ENCODE measurements around the gene SLBP.

The SLBP gene

DNA sequence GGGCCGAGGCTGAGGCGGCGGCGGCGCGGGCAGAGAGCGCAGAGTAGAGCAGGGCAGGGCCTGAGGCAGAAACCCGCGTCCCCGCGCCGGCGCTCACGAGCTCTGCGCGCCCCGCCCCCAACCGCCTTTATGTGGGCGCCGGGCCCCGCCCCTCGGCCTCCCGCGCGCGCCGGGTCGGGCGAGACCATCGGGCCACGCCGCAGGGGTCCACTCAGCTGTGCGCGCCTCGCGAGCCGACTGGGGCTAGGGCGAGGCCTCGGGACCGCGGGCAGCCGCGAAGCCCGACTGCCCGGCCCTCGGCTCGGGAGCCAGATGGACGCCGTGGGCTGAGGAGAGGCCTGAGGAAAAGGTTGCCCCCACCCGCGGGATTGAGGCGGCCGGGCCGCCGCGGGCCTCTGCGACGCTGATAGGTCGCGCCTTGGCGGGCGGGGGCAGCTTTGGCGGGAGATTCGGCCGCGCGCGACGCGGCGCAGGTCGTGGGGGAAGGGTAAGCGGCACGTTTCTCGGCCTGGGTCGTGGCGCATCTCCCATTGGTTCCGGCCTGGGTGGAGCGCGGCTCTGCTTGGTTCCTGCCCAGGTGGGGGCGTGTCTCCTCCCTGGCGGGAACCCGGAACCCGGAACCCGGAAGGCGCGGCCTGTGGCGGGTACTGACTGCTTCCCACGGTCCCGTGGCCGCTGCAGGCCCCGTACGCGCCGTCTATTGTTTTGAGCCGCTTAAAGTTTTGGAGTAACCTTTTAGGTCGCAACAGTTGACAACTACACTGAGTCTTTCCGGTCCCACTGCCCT lies at the start of gene SLBP:
Gene SLBP, minus strand, starts transcription at position 104 of the 787 bp plus-strand sequence. CDS start 131 bp downstream, outside the sequence.
- peak; percentile 99 for DNase-seq

DNA sequence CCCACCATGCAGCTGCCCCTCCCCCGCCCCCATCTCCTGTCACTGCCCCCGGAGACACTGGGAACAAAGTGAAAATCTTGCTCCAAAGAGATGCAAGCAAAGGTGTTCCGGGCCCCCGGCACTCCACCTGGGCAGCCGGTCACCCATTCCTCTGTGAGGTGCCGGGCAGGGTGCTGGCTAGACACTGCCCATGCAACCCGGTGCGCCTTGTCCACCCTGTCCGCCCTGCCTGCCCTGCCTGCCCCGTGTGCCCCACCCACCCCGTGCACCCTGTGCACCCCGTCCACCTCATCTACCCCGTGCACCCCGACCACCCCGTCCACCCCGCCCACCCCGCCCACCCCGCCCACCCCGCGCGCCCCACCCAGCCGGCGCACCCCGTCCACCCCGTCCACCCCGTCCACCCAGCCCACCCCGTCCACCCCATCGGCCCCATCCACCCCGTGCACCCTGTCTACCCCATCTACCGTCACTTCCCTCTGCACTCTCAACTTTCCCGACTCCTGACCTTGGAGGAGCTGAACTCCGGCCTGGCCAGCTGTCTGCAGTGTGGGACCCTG lies 49.1 kb upstream of the SLBP start:
- DNase-seq, result no peak

DNA sequence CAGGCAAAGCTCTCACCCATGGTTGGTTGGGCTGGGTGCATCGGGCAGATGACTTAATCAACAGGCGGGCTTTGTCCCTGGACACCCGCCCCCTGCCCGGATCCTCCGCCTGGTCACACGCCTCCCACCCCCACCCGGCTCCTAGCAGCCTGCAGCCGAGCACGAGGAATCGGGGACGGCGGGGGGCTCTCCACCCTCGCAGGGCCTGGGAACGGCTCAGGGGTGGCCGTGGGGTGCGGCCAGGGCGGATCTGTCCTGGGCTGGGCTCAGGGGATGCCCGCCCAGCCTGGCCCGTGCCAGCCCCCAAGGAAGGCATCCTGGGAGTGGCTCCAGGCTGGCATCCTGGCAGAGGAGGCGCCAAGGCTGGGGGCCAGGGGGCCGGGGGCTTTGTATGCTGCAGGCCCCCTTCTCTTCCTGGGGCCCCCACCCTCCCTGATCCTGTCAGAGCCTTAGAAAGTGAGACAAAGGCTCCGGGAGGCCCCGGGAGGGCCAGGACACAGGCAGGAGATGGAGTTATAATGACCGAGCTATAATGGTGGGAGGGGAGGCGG lies 48.5 kb upstream of the SLBP start:
- DNase-seq, result no peak

DNA sequence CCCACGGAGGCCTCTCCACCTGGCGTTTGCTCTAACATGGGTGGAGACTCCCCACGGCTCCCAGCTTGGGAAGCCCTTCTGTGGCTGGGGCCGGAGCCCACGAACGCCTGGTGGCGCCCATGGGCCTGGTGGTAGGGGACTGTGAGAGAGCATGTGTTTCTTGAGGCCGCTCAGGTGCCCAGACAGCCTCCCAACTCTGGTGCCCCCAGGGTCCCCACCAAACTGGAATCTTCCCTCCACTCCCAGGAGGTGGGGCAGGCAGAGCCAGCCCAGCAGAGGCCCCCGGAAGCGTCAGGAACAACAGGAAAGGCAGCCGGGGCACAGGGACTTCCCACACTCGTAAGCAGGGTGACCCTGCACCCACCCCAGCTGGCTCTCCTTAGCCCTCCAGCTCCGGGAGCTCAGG lies 47.7 kb upstream of the SLBP start:
- DNase-seq, result no peak

DNA sequence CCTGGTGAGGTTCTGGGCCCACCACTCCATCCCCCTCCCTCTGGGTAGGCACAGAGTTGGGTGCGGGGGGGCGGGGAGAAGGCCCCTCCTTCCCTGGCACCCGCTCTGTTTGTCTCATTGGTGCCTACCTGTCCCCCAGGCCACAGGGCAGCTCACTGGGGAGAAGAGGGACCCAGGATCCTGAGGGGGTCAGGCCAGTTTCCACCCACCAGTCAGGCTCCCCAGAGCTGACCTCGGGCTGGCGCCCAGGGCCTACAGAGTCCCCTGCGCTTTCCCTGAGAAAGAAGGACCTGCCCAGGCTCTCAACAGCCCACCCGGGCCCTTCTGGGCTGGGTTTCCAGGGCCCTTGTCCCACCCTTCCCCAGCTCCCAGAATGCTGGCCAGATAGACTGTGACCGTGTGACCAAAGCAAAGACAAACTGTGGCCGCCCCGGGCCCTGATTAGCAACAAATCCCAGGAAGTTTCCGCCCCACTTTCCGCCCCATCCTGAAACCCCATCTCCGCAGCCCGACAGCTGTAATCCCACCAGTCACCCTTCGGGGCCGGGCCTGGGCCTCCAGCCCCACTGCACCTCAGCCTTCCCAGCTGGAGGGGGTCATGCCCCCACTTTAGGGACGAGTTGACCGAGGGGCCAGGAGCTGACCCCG lies 47.2 kb upstream of the SLBP start:
- no peak for DNase-seq

DNA sequence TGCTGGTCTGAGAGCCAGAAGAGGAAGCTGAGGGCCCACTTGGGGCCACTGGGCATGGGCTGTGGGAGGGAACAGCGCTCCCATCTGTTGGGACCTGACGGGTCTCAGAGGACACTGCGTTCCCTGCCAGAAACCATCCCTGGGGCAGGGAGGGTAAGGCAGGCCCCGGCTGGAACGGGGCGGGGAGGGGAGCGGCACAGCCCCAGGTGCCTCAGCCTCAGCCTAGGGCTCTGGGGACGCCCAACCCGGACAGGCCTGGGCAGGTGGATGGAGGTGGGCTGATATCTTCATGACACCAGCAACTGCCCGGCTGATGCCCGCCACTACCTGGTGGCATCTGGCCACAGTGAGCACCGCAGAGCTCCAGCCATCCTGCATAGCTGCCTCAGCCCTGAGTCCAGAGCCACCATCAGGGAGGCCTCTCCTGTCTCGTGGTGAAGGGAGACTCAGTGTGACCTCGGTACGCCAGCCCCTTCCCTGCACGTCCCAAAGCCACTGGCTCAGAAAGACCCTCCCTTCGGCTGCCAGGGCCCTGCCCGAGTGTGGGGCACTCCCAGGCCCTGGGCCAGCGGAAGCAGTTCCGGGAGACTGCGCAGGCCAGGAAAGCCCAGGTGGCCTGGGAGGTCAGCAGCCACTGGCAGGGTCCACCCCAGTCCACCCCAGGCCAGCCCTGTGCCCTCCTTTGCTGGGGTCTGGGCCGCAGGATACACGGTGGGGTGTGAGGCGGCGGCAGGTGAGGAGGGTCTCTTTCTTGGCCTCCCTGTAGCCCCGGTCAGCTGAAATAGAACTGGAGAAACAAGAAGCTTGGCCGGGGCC lies 46.4 kb upstream of the SLBP start:
- no peak for DNase-seq

DNA sequence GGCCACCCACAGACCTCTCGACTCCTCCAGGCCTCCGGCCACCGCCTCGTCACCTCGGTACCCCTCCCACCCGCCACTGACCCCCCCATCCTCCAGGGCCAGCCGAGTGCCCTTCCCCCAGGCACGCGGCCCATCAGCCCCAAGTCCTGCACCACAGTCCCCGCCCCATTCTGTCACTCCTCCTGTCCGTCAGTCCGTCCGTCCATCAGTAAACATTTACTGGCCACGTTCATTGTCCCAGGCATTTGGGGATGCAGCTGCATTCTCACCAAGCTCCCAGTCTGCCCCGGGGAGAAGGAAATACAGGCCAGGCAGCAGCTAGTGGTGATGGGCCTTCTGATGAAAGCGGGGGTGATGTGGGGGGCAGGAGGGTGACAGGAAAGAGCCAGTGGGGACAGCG lies 45.7 kb upstream of the SLBP start:
- DNase-seq, result no peak

DNA sequence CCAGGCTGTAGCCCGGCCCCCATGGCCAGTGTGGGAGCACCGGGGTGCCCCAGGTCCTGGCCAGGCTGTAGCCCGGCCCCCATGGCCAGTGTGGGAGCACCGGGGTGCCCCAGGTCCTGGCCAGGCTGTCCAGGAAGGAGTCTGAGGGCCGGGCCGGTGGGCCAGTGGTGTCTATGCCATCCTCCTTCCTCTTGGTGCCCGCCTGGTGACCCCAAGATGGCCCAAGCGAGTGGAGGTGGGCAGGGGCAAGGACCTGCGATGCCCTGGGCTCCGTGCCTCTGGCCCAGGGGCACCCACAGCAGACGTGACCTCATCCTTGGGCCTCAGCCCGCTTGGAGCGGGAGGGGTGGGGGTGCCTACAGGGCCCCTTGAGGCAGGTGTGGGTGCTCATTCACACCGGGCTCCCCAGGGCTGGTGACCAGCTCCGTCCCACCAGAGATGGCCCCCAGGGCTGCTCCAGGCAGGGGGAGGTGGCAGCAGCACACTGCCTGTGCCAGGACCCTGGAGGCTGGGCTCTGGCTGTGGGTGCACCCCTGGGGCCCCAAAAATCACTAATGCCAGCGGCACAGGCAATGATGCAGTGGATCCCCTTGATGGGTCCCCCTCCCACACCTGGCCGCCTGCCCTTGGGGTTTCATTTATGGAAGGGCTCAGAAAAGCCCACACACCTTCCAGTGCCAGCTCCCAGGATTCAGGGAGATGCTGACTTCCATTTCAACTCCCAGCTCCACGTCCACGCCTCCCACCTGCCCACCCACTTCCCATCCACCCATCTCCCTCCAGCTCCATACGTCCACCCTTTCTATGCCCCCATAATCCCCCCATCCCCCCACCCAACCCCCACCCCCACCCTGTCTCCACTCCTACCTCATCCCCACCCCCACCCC lies 45.0 kb upstream of the SLBP start:
- DNase-seq, result no peak

DNA sequence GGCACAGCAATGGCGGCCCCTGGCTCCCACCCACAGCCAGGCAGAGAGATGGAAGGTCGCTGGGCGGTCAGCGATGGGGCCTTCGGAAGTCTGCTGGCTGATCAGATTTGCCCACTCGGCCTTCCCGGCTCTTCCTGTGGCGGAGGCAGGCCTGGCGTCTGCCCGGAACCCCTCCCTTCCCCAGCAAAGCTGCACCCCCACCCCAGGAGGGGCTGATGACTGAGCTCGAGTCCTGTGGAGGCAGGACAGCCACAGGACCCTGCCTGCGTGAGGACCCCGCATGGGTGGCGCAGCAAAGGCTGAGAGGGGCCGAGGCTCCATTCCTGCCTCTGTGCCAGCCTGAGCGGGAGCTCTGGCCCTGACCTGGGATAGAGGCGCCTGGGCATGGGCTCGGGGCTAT lies 44.0 kb upstream of the SLBP start:
- DNase-seq, result no peak

DNA sequence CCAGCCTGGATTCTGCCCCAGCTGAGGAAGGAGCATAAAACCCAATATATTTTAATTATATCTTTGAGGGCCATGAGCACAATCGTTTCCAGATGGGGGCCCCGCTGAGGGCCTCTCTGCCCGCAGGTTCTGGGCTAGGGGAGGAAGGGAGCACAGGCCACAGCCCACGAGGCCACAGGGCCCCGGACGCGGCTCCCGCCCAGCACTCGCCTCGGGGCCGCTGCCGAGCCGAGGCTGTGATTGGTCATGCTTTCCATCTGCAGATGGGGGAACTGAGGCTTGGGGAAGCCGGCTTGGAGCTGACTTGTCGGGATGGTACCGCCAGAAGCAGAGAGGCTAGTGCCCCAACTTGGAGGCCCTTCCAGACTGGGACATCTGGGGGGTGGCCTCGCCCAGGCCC lies 43.2 kb upstream of the SLBP start:
- DNase-seq, result no peak

DNA sequence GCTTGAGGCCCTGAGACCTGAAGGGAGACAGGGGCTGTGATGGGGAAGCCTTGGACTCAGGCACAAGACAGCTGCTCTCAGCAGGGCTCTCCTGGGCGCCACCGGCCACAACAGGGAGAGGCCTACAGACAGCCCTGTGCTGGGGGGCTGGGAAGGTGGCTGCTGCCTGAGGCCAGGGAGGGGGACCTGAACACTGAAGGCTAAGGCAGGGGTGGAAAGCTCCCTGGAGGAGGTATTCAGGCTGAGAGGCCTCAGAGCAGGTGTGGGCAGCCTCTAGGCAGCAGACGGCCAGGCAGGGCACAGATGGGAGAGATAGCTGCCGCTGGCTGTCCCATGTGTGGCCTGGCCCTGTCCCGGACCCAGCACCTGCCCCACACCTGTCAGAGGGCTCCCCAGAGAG lies 42.2 kb upstream of the SLBP start:
- DNase-seq, result no peak

DNA sequence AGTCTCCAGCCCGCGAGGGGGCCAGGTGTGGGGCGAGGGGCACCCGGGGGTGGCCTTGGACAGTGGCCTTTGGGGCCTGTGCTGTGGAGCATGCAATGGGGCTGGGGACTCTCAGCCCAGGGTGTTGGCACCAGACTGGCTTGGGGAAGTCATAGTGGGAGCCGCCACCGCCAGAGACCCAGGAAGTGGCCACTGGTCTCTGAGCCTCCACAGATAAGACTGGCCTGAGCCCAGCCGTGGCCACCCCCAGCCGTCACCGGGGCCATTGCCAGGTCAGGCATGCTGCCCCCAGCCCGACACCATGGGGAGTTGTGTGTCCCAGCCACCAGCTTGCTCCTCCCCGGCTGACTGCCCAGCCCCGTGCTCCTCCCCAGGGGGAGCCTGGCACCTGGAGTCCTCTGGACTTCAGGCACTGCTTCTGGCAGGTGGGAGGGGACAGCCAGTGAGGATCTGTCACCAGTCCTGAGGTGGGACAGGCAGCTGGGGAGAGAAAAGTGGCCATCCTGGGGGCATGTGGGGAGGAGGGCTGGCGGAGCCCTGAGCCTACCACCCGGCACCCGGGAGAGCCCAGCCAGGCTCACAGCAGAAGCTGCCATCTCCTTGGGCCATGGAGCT lies 41.7 kb upstream of the SLBP start:
- no peak for DNase-seq

DNA sequence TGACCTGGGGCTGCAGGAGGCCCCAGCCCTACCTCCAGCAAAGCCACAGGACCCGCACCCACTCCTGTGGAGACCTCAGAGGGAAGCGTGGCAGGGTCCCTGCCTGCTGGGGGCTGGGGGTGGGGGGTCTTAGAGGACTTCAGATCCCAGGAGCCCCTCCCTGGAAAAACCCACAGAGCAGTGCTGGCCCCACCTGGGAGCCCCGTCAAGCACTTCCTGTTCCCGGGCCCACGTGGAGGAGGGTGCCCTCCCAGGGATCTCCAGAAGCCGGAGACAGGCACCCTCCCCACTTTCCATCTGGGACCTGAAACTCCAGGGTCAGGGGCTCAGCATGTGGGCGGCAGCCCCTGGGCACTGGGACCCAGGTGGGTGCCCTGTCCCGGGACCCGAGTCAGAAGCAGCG lies 41.2 kb upstream of the SLBP start:
- no peak for DNase-seq

DNA sequence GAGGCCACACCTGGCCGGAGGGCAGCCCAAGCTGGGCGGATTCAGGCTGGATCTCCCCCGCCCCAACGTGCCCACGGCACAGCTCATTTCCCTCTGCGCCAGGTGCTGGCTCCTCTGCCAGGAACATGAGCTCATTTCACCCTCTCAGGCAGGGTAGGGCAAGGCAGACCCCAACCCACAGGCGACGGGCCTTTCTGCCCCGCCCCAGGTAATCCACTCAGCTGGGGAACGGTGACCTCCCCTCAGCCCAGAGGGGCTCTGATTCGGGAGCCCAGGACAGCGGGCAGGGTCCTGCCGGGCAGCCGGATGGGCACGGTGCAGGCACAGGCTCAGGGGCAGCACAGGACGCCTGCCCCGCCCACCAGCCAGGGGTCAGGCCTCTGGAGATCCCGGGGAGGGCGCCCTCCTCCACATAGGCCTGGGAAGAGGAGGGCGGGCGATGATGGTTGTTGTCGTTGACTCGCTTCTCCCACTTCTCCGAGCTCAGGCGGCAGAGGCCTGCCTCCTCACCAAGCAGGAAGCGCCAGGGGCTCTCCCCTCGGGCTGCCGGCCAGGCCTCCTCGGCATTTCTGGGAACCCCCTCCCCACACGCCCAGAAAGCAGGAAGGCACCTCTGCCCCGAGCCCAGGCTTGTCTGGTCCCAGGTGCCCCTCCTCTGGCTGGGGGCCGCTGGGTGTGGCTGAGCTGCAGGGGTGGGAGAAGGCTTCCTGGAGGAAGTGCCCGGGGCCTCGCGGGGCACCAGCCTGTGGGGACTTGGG lies 40.3 kb upstream of the SLBP start:
- peak in 1 of 2 donors; percentile 53 for DNase-seq

DNA sequence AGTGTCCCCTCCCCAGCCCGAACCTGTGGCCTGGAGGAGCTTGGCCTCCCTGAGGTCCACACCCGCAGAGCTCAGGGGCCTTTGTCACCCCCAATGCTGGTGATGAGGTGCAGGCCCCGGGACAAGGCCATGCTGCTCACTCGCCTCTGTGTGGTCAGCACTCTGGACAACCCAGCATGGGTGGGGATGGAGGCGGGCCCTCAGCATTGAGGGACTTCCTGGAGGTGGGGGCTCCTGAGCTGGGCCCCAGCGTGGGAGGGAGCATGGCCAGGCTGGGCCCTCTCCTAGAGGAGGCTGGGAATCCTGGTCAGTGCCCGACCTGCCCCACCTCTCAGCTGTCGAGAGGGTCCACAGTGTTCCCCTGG lies 39.8 kb upstream of the SLBP start:
- DNase-seq, result no peak

DNA sequence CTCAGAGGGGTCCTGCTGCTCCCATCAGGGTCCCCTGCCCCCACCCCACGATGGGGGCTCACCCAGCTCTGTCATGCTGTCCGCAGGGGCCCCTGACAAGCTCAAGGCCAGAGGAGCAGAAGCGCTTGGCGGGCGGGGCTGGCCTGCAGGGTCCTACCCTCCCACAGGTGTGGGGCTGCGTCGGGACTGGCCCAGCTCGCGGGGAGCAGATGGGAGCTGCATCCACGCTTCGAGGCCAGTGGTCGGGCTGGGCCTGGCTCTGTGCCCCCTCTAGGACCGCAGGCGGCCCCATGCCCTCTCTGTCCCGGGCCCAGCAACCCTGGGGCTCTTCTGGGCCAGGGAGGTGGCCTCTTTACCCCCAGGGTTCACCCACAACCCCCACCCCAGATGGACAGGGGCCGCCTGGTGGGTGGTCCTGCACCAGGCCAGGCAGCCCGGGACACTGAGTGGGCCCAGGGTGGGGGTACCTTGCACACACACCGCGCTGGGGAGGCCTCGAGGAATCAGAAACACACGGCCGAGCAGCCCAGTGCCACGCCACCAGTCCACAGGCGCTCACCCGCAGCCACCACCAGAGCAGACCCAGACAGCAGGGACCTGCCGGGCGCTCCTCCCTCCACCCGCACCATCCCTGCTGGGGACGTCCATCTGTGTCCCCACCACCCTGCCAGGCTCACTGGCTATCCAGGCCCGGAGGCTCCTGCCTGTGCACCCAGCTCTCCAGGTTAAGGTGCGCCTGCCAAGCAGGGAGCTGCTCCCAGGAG lies 39.2 kb upstream of the SLBP start:
- DNase-seq, result no peak

DNA sequence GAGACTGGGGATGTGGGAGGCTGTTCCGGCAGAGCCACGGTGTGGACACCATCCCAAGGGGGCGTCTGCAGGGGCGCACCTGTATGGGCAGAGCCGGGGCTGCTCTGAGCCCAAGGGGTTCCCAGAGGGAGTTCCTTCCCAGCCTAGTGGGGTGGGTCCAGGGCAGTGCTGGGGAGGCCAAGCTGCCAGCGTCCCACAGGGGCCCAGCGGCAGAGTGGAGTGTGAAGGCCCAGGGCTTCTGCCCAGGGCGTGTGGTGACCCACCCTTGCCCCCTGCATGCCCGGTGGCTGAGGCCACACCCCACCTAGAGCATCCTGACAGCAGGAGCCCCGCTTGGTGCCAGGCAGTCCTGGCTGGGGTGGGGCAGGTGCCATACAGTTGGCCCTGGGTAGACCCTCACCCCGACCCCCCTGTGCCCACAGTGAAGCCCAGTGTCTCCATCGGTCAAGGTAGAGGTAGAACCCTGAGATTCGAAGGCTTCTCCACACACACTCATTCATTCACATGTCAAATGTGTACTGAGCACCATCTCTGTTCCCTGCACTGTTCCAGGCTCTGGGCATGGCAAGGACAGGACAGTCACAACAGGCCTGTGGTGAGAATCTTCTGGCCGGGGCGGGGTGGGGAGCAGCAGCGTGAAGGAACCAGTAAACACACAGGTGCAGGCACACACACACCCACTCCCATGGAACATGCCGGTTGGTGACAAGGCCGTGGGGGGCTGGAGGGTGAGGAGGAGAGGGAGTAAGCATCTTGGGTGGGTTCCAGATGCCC lies 38.4 kb upstream of the SLBP start:
- no peak for DNase-seq

DNA sequence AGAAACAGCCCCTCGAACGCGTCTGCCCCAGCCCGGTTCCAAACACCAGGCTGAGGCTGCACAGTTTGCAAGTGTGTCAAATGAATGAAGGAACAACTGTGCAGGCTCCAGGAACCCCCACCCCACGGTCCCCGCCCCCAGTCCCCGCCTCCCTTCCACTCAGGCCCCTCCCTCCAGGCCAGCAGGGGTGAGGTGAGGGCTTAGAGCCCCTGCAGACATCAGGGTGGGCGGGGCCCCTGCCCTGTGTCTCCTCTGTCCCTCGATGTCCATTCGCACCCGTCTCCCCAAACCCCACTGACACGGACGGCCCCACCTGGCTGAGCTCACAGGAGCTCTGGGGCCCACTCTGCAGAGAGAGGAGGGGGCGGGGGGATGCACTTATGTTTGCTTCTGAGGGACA lies 37.7 kb upstream of the SLBP start:
- DNase-seq, result no peak

DNA sequence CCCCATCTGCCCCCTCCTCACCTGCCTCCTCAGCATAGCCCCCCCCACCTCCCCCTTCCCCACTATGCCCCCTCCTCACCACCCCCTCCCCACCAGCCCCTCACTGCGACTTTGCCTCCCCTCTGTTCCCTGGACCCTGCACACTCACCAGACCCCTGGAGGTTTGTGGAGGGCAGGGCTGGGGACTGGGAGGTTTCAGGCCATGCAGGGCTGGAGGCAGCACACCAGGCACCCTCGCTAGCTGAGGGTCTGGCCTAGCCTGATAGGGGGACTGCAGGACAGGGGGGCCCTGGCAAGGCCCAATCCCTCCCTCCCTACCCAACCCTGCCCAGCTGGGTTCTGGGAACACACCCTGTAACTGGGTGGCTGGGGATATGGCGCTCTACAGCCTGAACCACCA lies 37.3 kb upstream of the SLBP start:
- DNase-seq, result no peak

Measured in stimulated activated CD4-positive, alpha-beta T cell treated with anti-CD3 and anti-CD28 coated beads, Interleukin-2, amount 100 ng/mL, for 24 hours (primary cell).